Suppressor macrophage treated with lipopolysaccharide for 1 hour (primary cell): ENCODE measurements around the gene RHOF.
A peak's percentile ranks its signal among the peaks of the same experiment; 100 is the strongest.

Experiments
- DNase-seq, 3 donors: peaks; one replicate each; pipeline ENCODE4 v3.0.0-alpha.2; 2020 to 2022

RHOF gene

DNA sequence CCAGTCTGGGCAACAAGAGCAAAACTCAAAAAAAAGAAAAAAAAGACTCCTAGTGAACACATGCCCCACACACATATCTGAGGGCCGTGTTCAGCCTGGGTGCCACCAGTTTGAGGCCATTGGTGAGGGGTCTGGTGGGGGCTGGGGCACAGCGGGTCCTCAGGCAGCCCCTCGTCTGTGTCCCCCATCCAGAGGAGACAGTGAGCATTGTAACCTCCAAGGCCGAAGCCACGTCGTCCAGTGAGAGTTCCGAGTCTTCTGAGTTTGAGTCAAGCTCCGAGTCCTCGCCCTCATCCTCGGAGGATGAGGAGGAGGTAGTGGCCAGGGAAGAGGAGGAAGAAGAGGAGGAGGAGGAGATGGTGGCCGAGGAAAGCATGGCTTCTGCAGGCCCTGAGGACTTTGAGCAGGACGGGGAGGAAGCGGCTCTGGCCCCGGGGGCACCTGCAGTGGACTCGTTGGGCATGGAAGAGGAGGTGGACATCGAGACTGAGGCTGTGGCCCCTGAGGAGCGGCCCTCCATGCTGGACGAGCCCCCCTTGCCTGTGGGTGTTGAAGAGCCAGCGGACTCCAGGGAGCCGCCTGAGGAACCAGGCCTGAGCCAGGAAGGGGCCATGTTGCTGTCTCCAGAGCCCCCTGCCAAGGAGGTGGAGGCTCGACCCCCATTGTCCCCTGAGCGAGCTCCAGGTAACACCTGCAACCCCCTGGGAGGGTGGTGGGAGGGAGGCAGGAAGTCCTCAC lies 25.9 kb upstream of the RHOF start:
- DNase-seq: no peak

DNA sequence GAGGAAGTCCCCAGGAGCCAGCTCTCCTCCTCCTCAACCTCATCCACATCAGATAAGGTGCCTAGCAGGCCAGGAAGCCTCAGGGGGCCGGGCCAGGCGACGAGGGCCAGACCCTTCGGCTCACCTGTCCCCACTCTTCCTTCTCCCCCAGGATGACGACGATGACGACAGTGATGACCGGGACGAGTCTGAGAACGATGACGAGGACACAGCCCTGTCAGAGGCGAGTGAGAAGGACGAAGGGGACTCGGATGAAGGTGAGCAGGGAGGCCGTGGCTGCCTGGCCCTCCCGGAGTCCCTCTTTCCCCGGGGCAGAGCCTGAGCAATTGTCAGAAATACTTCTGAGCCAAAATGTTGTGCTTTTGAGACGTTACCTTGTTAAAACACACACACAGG lies 24.2 kb upstream of the RHOF start:
- DNase-seq: no peak

DNA sequence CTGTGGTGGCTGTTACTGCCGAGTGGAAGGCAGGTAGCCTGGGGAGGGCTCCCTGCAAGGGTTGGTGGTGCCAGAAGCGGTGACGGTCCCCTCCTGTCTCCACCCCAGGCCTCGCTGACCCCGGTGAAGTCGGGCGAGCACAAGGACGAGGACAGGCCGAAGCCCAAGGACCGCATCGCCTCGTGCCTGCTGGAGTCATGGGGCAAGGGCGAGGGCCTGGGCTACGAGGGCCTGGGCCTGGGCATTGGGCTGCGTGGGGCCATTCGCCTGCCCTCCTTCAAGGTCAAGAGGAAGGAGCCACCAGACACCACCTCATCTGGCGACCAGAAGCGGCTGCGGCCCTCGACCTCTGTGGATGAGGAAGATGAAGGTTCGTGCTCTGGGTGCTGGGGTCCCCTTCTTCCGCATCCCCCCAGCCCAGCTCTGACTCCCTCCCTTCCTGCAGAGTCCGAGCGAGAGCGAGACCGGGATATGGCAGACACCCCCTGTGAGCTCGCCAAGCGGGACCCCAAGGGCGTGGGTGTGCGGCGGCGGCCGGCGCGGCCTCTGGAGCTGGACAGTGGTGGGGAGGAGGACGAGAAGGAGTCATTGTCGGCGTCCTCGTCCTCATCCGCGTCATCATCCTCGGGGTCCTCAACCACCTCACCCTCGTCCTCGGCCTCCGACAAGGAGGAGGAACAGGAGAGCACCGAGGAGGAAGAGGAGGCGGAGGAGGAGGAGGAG lies 23.6 kb upstream of the RHOF start:
- DNase-seq: no peak

DNA sequence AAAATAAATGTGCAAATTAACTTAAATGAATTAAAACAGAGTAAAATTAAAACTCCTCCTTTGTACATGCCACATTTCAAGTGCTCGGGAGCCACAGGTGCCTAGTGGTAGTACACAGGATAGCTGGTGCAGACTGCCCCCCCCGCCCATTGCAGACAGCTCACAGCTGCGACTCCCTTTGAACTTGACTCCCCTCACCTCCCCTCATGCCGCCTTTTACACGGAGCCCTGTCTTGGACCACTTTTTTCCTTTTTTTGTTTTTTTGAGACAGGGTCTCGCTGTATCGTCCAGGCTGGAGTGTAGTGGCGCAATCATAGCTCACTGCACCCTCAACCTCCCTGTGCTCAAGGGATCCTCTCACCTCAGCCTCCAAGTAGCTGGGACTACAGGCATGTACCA lies 21.8 kb upstream of the RHOF start:
- no peak for DNase-seq

DNA sequence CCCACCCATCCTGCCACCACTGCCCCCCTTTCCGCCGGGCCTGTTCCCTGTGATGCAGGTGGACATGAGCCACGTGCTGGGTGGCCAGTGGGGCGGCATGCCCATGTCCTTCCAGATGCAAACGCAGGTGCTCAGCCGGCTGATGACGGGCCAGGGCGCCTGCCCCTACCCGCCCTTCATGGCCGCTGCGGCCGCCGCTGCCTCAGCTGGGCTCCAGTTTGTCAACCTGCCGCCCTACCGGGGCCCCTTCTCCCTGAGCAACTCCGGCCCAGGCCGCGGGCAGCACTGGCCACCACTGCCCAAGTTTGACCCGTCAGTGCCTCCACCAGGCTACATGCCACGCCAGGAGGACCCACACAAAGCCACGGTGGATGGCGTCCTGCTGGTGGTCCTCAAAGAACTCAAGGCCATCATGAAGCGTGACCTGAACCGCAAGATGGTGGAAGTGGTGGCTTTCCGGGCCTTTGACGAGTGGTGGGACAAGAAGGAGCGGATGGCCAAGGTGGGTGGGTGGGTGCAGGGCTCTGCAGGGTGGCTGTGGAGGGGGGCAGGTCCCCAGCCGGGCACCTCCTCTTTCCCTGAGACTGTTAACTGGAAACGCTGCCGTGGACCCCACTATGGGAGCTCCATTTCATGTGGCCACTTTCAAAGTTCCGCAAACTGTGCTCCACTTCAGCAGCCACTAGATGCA lies 21.1 kb upstream of the RHOF start:
- DNase-seq: no peak

DNA sequence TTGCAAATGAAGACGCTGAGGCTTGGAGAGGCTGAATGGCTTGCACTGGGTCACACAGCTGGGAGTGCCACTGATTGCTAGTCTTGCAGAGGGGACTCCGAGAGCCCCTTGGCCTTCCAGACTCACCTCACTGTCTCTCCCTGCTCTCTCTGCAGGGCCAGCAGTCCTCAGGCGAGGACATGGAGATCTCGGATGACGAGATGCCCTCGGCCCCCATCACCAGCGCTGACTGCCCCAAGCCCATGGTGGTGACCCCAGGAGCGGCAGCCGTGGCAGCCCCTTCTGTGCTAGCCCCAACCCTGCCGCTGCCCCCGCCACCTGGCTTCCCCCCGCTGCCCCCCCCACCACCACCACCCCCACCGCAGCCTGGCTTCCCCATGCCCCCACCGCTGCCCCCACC lies 20.5 kb upstream of the RHOF start:
- no peak for DNase-seq

DNA sequence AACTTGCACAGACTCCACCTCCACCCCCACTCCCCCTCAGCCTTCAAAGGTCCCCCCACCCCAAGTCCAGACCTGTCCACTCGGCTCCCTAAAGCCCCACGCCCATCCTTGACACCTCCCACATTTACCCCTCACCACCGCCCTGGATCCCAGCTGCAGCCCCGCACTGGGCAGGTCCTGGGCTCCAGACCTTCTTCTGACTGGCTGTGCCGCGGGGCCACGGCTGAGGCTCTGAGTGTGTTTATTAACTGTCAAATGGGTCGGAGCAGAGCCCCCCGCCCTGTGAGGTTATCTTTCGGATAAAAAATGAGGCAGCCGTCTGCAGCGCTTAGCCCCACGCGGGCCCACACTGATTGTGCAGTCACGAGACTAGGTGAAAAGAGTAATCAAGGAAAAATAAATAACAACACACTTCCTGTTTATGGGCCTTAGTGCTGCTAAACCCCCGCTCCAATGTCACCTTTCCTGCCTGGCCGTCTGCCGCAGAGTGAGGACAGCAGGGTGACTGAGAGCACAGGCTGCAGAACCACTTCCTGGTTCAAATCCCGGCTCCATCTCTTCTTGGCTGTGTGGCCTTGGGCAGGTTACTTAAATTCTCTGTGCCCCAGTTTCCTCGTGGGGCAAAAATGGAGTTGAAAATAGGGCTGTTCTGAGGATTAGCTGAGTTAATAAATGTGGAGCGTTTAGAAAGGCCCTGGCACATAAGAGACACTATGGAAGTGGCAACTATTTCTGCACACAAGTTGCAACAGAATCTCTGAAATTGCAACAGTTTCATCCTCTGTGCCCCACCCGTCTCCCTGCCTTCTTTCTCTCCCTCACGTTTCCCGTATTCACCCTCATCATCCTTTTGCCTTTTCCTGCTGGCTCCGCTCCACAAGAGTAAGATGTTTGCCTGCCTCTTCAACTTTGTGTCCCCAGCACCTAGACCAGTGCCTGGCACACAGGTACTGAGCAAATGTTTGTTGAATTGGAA lies 19.7 kb upstream of the RHOF start:
- peak in 1 of 3 donors; percentile 38 for DNase-seq

DNA sequence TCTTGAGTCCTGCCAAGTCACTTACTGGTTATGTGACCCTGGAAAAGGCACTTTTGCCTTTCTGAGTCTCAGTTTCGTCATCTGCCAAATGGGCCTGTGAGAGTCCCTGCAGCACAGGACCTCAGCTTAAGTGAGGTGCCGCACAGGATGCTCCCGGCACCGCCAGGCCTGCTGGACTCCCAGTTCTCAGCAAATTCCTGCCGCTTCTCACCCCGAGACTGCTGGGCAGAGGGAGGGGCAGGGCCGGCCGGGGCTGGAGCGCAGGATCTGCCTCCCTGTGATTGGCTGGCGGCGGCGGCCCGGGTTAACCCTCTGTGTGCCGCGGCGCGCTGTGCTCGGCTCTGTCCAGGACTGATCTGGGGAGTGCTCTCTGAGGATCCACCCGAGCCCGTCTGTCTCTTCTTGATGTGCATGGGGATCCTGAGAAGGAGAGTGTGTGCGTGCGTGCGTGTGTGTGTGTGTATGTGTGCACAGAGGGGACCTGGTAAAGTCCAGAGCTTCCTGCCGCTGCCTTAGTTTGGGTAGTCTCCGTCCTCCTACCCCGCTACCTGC lies 18.9 kb upstream of the RHOF start:
- DNase-seq: peak; percentile 67 to 87 (median 73)

DNA sequence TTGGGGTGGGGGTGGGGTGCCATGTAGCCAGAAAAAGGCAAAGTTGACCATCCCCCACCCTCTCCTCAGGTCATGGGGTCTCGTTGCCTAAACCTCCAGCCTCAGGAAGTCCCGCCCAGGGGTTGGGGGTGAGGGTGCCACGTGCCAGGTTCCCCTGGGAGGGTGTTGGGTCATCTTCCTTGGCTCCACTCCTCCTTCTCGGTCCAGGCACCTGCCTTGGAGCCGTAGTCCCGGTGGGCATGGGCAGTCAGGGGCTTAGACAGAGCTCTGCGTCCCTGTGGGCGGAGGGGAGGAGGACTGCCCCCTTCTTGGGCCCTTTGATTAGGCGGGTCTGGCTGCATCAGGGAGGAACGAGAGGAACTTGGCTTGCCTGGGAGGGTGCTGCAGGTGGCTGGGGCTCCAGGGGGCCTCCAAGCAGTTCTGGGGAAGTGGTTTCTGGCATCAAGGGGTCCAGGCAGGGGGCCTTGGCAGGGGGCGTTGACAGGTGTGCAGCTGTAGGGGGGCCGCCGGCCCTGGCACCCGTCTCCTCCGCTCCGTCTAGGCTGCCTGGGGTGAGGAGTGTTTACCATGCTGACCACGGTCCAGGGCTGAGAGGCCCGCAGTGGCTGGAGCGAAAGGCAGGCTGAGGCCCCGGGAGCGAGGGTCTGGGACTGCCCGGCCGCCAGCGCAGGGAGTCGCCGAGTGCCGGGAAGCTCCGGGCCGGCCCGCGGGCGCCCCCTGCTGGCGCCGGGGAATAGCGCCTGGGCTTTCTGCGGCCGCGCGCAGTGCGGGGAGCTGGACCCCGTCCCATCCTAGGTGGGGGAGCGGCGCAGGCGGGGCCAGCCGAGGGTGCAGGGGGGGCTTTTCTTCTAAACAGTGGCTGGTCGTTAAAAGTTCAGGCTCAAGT lies 18.2 kb upstream of the RHOF start:
- DNase-seq: peak; percentile 77 to 92 (median 86)

DNA sequence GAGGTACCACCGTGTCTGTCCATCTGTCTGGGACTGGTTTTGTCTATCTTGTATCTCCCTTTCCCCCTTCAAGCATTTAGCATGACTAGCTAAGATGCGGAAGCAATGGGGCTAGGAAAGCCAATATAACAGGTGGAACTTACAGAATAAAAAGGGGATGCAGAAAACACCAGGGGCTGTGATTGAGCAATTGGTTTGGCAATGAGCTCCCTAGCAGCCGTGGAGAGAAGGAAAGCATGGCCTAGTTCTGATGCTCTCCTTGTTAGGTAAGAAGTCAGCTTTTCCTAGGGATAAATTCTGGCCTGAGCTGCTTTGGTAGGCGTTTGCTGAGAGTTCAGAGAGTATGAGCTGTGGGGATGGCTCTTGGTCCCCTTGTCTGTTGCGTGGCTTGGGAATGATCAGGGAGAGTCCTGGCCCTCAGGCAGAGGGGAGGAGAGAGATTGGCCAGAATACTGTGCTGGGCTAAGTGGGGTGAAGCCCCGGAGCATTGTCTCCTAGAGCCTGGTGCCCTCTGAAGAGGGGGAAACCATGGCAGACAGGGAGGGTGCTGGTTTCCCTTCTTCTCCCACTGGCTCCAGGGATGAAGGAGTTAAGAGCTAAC lies 17.4 kb upstream of the RHOF start:
- no peak for DNase-seq

DNA sequence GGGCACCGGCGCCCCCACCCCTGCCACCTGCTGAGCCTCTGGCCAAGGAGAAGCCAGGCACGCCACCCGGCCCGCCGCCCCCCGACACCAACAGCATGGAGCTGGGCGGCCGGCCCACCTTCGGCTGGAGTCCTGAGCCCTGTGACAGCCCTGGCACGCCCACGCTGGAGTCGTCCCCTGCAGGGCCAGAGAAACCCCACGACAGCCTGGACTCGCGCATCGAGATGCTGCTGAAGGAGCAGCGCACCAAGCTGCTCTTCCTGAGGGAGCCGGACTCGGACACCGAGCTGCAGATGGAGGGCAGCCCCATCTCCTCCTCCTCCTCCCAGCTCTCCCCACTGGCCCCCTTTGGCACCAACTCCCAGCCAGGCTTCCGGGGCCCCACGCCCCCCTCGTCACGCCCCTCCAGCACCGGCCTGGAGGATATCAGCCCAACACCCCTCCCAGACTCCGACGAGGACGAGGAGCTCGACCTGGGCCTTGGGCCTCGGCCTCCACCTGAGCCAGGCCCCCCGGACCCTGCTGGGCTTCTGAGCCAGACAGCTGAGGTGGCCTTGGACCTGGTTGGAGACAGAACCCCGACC lies 16.8 kb upstream of the RHOF start:
- DNase-seq: no peak

DNA sequence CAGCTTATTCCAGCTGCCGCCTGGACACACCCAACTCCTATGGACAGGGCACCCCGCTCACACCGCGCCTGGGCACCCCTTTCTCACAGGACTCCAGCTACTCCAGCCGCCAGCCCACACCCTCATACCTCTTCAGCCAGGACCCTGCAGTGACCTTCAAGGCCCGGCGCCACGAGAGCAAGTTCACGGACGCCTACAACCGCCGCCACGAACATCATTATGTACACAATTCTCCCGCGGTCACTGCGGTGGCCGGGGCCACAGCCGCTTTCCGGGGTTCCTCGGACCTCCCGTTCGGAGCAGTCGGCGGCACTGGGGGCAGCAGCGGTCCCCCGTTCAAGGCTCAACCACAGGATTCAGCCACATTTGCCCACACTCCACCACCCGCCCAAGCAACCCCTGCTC lies 16.2 kb upstream of the RHOF start:
- no peak for DNase-seq

DNA sequence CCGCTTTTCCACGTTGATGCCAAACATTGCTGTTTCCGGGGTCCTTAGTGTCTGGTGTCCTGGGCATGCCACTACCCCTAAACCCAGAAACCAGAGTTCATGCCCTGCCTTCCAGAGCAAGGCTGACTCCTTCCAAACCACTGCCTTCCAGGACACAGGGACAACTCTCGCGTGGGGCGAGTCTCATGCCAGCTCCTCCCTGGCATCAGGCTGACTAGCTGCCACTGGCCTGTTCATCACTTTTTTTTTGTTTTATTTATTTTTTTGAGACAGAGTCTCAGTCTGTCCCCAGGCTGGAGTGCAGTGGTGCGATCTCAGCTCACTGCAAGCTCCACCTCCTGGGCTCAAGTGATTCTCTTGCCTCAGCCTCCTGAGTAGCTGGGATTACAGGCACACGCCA lies 15.1 kb upstream of the RHOF start:
- no peak for DNase-seq

DNA sequence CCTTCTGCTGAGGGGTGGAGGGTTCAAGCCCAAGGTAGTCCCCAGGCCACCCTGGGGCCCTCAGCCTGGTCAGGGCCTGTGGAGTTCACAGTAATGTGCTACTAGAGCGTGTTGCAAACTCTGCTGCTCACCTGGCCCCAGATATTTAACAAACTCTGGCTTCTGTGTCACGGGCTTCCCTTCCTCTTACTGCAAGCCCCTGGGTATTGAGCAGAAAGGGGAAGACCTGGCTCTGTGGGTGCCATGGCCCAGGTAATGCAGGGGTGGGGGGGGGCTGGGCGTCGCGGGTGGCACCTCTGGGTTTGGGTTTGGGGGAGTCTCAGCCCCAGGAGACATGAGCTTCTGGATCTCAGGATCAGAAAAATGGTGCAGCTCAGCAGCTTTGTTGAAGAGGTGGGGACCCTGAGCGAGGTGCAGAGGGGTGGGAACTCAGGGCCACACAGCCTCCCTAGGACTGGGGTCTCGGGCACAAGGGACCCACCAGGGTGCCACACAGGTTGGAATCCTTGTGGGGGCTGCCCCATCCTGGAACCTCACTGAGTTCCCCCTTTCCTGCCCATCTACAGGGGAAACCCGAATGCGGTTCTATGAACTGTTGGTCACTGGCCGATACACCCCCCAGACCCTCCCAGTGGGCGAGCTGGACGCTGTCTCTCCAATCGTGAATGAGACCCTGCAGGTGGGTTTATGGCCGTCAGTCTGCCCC lies 14.3 kb upstream of the RHOF start:
- DNase-seq: no peak

DNA sequence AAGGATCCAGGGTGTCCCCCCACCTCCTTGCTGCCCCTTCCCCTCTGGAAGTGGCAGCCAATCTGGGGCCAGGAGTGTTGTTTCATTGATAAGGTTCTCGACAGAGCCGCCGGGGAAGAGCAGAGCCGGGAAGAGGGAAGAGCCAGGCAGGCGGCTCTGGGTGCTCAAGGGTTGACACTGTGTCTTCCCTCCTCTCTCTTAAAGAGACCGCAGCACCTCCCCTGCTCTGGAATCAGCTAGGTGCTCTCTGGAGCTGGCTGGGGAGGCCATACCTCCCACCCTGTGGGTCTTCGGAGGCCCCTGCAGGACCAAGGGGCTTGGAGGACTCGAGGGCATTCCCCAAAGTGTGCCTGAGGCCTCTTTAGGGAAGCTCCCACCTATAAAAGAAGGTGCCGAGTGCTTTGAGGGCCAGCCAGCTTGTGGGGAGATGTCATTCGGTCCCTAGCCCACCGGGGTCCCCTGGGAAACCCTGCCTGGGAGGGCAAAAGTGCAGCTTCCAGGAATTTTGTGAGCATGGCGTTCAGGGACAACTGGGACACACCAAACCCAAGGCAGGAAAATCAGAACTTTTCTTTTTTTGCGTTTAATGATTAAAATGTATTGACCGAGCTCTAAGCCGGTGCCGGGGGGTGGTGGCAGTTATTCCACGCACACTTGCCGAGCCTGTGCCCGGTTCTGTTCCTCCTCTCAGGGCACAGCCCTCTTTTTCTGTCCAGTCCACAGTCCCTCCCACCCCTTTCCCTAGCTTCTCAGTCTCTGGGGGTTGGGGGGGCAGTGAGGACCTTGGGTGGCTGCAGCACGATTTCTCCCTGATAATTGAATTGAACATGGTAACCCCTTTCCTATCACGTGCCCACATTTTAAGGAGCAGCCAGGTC lies 13.3 kb upstream of the RHOF start:
- peak in 1 of 3 donors; percentile 42 for DNase-seq

DNA sequence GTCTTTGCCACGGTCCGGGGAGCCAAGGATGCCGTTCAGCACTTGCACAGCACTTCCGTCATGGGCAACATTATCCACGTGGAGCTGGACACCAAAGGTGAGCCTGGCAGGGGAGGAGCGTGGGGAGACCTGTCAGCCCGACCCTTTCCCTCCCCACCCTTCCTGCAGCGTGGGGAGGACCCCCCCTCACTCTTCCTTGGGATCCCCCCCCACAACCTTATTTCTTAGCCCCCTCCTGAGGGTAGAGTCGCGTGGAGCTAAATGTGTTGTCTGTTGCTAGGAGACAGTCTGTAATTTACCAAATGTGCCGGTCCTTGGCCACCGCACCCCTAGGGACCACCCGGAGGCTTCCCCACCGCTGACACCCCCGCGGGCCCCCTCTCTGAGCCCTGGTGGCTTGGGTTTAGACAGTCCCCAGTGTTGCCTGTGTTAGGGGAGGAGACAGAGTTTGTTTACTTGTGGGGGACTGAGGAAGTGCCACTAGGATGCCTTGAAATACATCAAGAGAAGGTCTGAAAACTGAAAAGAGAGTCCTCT lies 12.6 kb upstream of the RHOF start:
- no peak for DNase-seq

DNA sequence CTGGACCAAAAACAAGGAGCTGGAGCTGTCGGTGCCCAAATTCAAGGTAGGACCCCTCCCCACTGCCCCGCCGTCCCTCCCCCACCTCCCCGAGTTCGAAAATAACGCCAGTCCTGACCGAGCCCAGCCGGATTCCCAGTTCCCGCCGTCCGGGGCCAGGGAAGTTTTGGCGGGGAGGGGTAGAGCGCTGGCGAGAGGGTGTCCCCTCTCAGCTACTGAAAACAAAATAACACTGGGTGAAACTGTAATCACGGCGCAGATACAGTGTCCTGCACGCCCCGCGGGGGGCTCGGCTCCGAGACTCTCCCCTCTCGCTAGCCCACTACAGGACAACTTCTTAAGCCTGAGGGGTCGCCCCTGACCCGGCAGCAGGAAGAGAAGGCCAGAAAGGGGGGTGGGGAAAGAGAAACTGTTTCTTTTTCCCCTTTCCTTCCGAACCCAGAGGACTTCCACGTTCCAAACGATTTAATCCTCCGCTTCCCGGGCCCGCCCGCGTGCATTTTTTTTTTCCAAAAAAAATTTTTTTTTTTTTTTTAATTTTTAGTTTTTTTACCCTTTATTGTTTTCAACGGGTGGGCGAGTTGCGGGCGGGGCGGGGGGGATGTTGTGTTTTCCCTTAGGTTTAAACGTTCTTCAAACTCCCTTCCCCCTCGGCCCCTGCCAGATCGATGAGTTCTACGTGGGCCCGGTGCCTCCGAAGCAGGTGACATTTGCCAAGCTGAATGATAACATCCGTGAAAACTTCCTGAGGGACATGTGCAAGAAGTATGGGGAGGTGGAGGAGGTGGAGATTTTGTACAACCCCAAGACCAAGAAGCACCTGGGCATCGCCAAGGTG lies 11.9 kb upstream of the RHOF start:
- DNase-seq: peak in 2 of 3 donors; percentile 35 to 54
